Gastroesophageal sphincter (tissue), 4 donors: Measurements from ENCODE around the gene SHISAL1. TPM values are rescaled to one million over a fixed set of nuclear protein-coding genes. Genes with fewer than 3 reads are reported as not detected.

Source experiments
- ATAC-seq: fragments of 150-250 bp; one replicate; pipeline ENCODE4 v1.9.1; 2016; ENCODE audit warnings: mild to moderate bottlenecking, moderate library complexity
- H3K27ac ChIP-seq, 4 donors: fragments of 200-600 bp; sonication (generic) in 3 of 4; 1 replicate in 3 of 4; 2 replicates in 1 of 4; pipeline ENCODE4 v1.5.1; 2016 to 2019
- H3K27me3 ChIP-seq: fragments of 200-600 bp; sonication (generic); one replicate; pipeline ENCODE4 v1.5.1; 2019
- H3K36me3 ChIP-seq, 2 donors: fragments of 200-600 bp; sonication (generic); one replicate each; pipeline ENCODE4 v1.5.1; 2019; ENCODE audit warnings: control low read depth in 1 of 2
- H3K4me1 ChIP-seq, 3 donors: fragments of 200-600 bp; sonication (generic); 1 replicate in 2 of 3; 2 replicates in 1 of 3; pipeline ENCODE4 v1.5.1; 2016 to 2019; ENCODE audit warnings: control low read depth in 2 of 3
- H3K4me3 ChIP-seq, 2 donors: fragments of 200-600 bp; sonication (generic); one replicate each; pipeline ENCODE4 v1.5.1; 2019; ENCODE audit warnings: mild to moderate bottlenecking in 1 of 2, moderate library complexity in 1 of 2
- H3K9me3 ChIP-seq, 3 donors: fragments of 200-600 bp; sonication (generic); one replicate each; pipeline ENCODE4 v1.5.1; 2017 to 2019; ENCODE audit warnings: control low read depth in 2 of 3
- CTCF ChIP-seq, 4 experiments: fragments of 200-600 bp in 2 of 4; fragments of 450-650 bp in 2 of 4; sonication (generic) in 1 of 4; IDR thresholded peaks; one replicate each; pipeline ENCODE4 v1.5.1; 2017 to 2019; ENCODE audit warnings: antibody characterized with exemption in 4 of 4, mild to moderate bottlenecking in 2 of 4, moderate library complexity in 2 of 4
- EP300 ChIP-seq: sonication (generic); formaldehyde crosslinking; IDR thresholded peaks from one replicate; pipeline ENCODE4 v1.6.1; 2017; ENCODE audit warnings: antibody characterized with exemption, mild to moderate bottlenecking
- POLR2A ChIP-seq, 2 donors: fragments of 450-650 bp; IDR thresholded peaks; one replicate each; pipeline ENCODE4 v1.6.1; 2017; ENCODE audit warnings: antibody characterized with exemption in 2 of 2, mild to moderate bottlenecking in 2 of 2, moderate library complexity in 1 of 2
- POLR2AphosphoS5 ChIP-seq: sonication (generic); formaldehyde crosslinking; IDR thresholded peaks from one replicate; pipeline ENCODE4 v1.6.1; 2017; ENCODE audit warnings: antibody characterized with exemption
- WGBS, 2 donors: methylation state at CpG; one replicate each; pipeline ENCODE4 v1.1.5; 2018; ENCODE audit warnings: low coverage in 1 of 2; 5-methylcytosine and 5-hydroxymethylcytosine counted together
- total RNA-seq, 4 donors: library from RNA; depleted of rRNA; stranded (reverse); fragments of >200 nt; gene quantifications; one replicate each; pipeline ENCODE4 v1.1.0, GENCODE V29; 2016

The SHISAL1 gene
- total RNA-seq, 4 donors from 2014 or later = 4.5 to 23.1 (median 6.2) TPM

- Histone ChIP-seq H3K27ac (no peak overlapping the region), H3K27me3 (peaks cover 15% of the 10 kb centered on the region), H3K36me3 (no peaks in the 10 kb centered on the region), H3K9me3 (peaks cover 0 to 15% (median 0%) of the 10 kb centered on the region in 3 donors), H3K4me3 (no peak overlapping the region), H3K4me1 (no peaks in the 10 kb centered on the region)
- TF ChIP-seq CTCF (IDR thresholded peaks at IDR 0.05) (no peak), EP300 (no peak), POLR2AphosphoS5 (no peak), POLR2A (IDR thresholded peaks at IDR 0.05) (no peak)
- 84% methylated on average over 15 of the region's 21 CpGs; no CpG with 5 or more reads in 1 of the 2 donors for WGBS, 2 donors
- no peak for ATAC-seq
Measured at GRCh38 chr22:44219101-44219870, 93.5 kb downstream of the SHISAL1 start.

GRCh38 chr22:44218071-44218470 lies 94.7 kb downstream of the SHISAL1 start:
- H3K4me1 ChIP-seq = no peaks in the 10 kb centered on the region
- TF ChIP-seq EP300 = no peak
- no peak for TF ChIP-seq POLR2A (IDR thresholded peaks at IDR 0.05)
- no peak for TF ChIP-seq CTCF (IDR thresholded peaks at IDR 0.05)
- no peak for TF ChIP-seq POLR2AphosphoS5
- H3K9me3 ChIP-seq = peaks cover 0 to 15% (median 0%) of the 10 kb centered on the region in 3 donors
- H3K27ac ChIP-seq = no peak overlapping the region
- no peak for ATAC-seq
- H3K36me3 ChIP-seq = no peaks in the 10 kb centered on the region
- H3K27me3 ChIP-seq = peaks cover 15% of the 10 kb centered on the region
- H3K4me3 ChIP-seq = no peak overlapping the region
- WGBS, 2 donors = no CpG with 5 or more reads among the region's 6 CpGs

- WGBS, 2 donors = 92 to 98% methylated on average over 5 to 6 of the region's 7 CpGs
- H3K36me3 ChIP-seq = no peaks in the 10 kb centered on the region
- no peak overlapping the region for H3K4me3 ChIP-seq
- no peak for TF ChIP-seq POLR2AphosphoS5
- TF ChIP-seq CTCF (IDR thresholded peaks at IDR 0.05) = no peak
- no peak for TF ChIP-seq POLR2A (IDR thresholded peaks at IDR 0.05)
- TF ChIP-seq EP300 = no peak
- H3K27ac ChIP-seq = no peak overlapping the region
- no peak for ATAC-seq
- H3K4me1 ChIP-seq = peaks cover 0 to 7% (median 3%) of the 10 kb centered on the region in 3 donors
- peaks cover 13% of the 10 kb centered on the region for H3K27me3 ChIP-seq
- peaks cover 0 to 15% (median 0%) of the 10 kb centered on the region in 3 donors for H3K9me3 ChIP-seq
Measured at GRCh38 chr22:44217346-44217745, 95.4 kb downstream of the SHISAL1 start.

GRCh38 chr22:44215287-44215686 lies 97.5 kb downstream of the SHISAL1 start:
- 93% methylated on average over 3 to 4 of the region's 4 CpGs for WGBS, 2 donors
- Histone ChIP-seq H3K27ac (no peak overlapping the region), H3K27me3 (peaks cover 5% of the 10 kb centered on the region), H3K9me3 (peaks cover 0 to 15% (median 0%) of the 10 kb centered on the region in 3 donors), H3K4me3 (no peak overlapping the region), H3K4me1 (peaks cover 0 to 16% (median 10%) of the 10 kb centered on the region in 3 donors), H3K36me3 (no peaks in the 10 kb centered on the region)
- ATAC-seq = no peak
- TF ChIP-seq EP300 (no peak), CTCF (IDR thresholded peaks at IDR 0.05) (no peak)

- Histone ChIP-seq H3K36me3 (no peaks in the 10 kb centered on the region), H3K4me3 (no peak overlapping the region), H3K9me3 (peaks cover 0 to 19% (median 0%) of the 10 kb centered on the region in 3 donors), H3K27ac (no peak overlapping the region), H3K27me3 (peaks cover 5% of the 10 kb centered on the region), H3K4me1 (peaks cover 0 to 16% (median 10%) of the 10 kb centered on the region in 3 donors)
- no peak for ATAC-seq
- 68 to 96% methylated on average over 3 to 4 of the region's 6 CpGs for WGBS, 2 donors
- TF ChIP-seq POLR2A (IDR thresholded peaks at IDR 0.05) (no peak), POLR2AphosphoS5 (no peak), CTCF (IDR thresholded peaks at IDR 0.05) (no peak), EP300 (no peak)
Measured at GRCh38 chr22:44214764-44215163, 98.0 kb downstream of the SHISAL1 start.
